SK-N-MC (cell line): Measurements from ENCODE around the gene YIF1A.
A peak's percentile ranks its signal among the peaks of the same experiment; 100 is the strongest.

ENCODE experiments used
- FOXP2 ChIP-seq: optimal IDR thresholded peaks from 2 replicates; pipeline ENCODE3; 2011; ENCODE audit warnings: mild to moderate bottlenecking, moderate library complexity; ENCODE audit not compliant: insufficient read depth; ENCODE audit errors: extremely low read length, control extremely low read depth
- POLR2AphosphoS5 ChIP-seq: IDR thresholded peaks from 2 replicates; pipeline ENCODE4 v1.6.1; 2012; ENCODE audit warnings: mild to moderate bottlenecking, low read depth, low read length, borderline replicate concordance

GRCh38 chr11:66336234-66337102 is 47.5 kb upstream of the YIF1A start, which contains the start of gene RIN1:
- TF ChIP-seq POLR2AphosphoS5 (peak; percentile 46; the same call in 1 of the 2 replicates), FOXP2 (no peak)
